Tibial nerve (tissue), 3 donors: ENCODE data around the gene TBP.
"Not testable (repeated sequence)": the region's sequence is repeated elsewhere in the genome, so short reads cannot be mapped to it uniquely, and the experiment has no call there.

Source experiments
- POLR2A ChIP-seq, 2 donors: fragments of 450-650 bp; IDR thresholded peaks; one replicate each; pipeline ENCODE4 v1.6.1; 2017; ENCODE audit warnings: antibody characterized with exemption in 2 of 2, mild to moderate bottlenecking in 2 of 2, moderate library complexity in 2 of 2
- TF ChIP-seq, protein P1 (sequence below), 5 experiments: fragments of 200-600 bp in 3 of 5; fragments of 450-650 bp in 2 of 5; sonication (generic) in 3 of 5; IDR thresholded peaks; one replicate each; pipeline ENCODE4 v1.5.1; 2016 to 2019; ENCODE audit warnings: antibody characterized with exemption in 5 of 5, mild to moderate bottlenecking in 3 of 5, moderate library complexity in 2 of 5

DNA sequence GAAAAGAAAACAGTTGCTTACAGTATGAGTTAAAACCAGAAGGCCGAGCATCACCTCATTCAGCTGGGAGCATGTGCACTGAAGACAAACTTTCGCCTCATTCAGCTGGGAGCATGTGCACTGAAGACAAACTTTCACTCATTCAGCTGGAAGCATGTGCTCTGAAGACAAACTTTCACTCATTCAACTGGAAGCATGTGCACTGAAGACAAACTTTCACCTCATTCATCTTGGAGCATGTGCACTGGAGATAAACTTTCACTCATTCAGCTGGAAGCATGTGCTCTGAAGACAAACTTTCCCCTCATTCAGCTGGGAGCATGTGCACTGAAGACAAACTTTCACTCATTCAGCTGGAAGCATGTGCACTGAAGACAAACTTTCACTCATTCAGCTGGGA is 46.4 kb upstream of the TBP start:
- TF ChIP-seq, protein P1, sequence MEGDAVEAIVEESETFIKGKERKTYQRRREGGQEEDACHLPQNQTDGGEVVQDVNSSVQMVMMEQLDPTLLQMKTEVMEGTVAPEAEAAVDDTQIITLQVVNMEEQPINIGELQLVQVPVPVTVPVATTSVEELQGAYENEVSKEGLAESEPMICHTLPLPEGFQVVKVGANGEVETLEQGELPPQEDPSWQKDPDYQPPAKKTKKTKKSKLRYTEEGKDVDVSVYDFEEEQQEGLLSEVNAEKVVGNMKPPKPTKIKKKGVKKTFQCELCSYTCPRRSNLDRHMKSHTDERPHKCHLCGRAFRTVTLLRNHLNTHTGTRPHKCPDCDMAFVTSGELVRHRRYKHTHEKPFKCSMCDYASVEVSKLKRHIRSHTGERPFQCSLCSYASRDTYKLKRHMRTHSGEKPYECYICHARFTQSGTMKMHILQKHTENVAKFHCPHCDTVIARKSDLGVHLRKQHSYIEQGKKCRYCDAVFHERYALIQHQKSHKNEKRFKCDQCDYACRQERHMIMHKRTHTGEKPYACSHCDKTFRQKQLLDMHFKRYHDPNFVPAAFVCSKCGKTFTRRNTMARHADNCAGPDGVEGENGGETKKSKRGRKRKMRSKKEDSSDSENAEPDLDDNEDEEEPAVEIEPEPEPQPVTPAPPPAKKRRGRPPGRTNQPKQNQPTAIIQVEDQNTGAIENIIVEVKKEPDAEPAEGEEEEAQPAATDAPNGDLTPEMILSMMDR (IDR thresholded peaks at IDR 0.05): not testable (repeated sequence)
- TF ChIP-seq POLR2A (IDR thresholded peaks at IDR 0.05): not testable (repeated sequence)
